Hepatocyte (in vitro differentiated cells): Measurements from ENCODE around the gene SMIM12. TPM values are rescaled to one million over a fixed set of nuclear protein-coding genes. Genes with fewer than 3 reads are reported as not detected.

Experiments used
- DNase-seq: peaks from one replicate; pipeline ENCODE4 v3.0.0-alpha.2; 2016; ENCODE audit warnings: low spot score
- H2AFZ ChIP-seq: fragments of 200-600 bp; sonication (generic); 2 replicates; pipeline ENCODE4 v1.6.0; 2016; ENCODE audit warnings: antibody characterized with exemption, mild to moderate bottlenecking
- H3K27ac ChIP-seq: fragments of 200-600 bp; sonication (generic); 2 replicates; pipeline ENCODE4 v1.5.1; 2016; ENCODE audit warnings: mild to moderate bottlenecking
- H3K27me3 ChIP-seq: fragments of 200-600 bp; sonication (generic); 2 replicates; pipeline ENCODE4 v1.6.1; 2016
- H3K36me3 ChIP-seq: fragments of 200-600 bp; sonication (generic); replicated peaks from 2 replicates; pipeline ENCODE4 v1.5.1; 2016; ENCODE audit warnings: low read depth; ENCODE audit not compliant: insufficient read depth
- H3K4me1 ChIP-seq: fragments of 200-600 bp; sonication (generic); 2 replicates; pipeline ENCODE4 v1.5.1; 2016; ENCODE audit warnings: mild to moderate bottlenecking, moderate library complexity; ENCODE audit not compliant: insufficient read depth
- H3K4me2 ChIP-seq: fragments of 200-600 bp; sonication (generic); 2 replicates; pipeline ENCODE4 v1.6.0; 2016
- H3K4me3 ChIP-seq: fragments of 200-600 bp; sonication (generic); 2 replicates; pipeline ENCODE4 v1.5.1; 2016; ENCODE audit warnings: mild to moderate bottlenecking
- H3K79me2 ChIP-seq: fragments of 200-600 bp; sonication (generic); 2 replicates; pipeline ENCODE4 v1.6.0; 2017; ENCODE audit warnings: mild to moderate bottlenecking
- H3K9me2 ChIP-seq: fragments of 200-600 bp; sonication (generic); replicated peaks from 2 replicates; pipeline ENCODE4 v1.6.0; 2017; ENCODE audit warnings: mild to moderate bottlenecking; ENCODE audit not compliant: insufficient read depth
- H3K9me3 ChIP-seq: fragments of 200-600 bp; sonication (generic); 2 replicates; pipeline ENCODE4 v1.5.1; 2016; ENCODE audit warnings: low read depth, mild to moderate bottlenecking
- H4K20me1 ChIP-seq: fragments of 200-600 bp; sonication (generic); 2 replicates; pipeline ENCODE4 v1.6.0; 2016; ENCODE audit warnings: mild to moderate bottlenecking; ENCODE audit not compliant: insufficient read depth, poor library complexity, severe bottlenecking
- CTCF ChIP-seq: fragments of 200-600 bp; sonication (generic); IDR thresholded peaks from 2 replicates; pipeline ENCODE4 v1.5.1; 2016; ENCODE audit warnings: antibody characterized with exemption, mild to moderate bottlenecking; ENCODE audit not compliant: poor library complexity
- EZH2 ChIP-seq: fragments of 200-600 bp; sonication (generic); IDR thresholded peaks from 2 replicates; pipeline ENCODE4 v1.6.1; 2016; ENCODE audit warnings: antibody characterized with exemption, mild to moderate bottlenecking, borderline replicate concordance
- EZH2phosphoT487 ChIP-seq: fragments of 200-600 bp; sonication (generic); IDR thresholded peaks from one replicate; pipeline ENCODE4 v1.6.1; 2018; ENCODE audit warnings: antibody characterized with exemption, mild to moderate bottlenecking, low read depth, moderate library complexity; ENCODE audit not compliant: unreplicated experiment, severe bottlenecking
- WGBS: methylation state at CpG from one replicate; pipeline ENCODE4 v1.1.6; 2016; ENCODE audit warnings: low lambda C conversion rate; ENCODE audit errors: missing lambda C conversion rate; 5-methylcytosine and 5-hydroxymethylcytosine counted together
- polyA plus RNA-seq: library from polyadenylated mRNA; unstranded; fragments of >200 nt; fragmentation: Nextera tagmentation; extraction: Ambion mirVana; gene quantifications from 2 replicates; pipeline ENCODE4 v1.2.1, GENCODE V29; 2016
- total RNA-seq: library from RNA; depleted of rRNA; stranded (reverse); fragments of >200 nt; gene quantifications from 2 replicates; pipeline ENCODE4 v1.2.3, GENCODE V29; 2014

SMIM12 gene
- total and polyA plus RNA-seq, 2 experiments from 2014 or later: 21.9 to 53.8 TPM

GRCh38 chr1:34899471-34899870 lies 39.9 kb upstream of the SMIM12 start:
- no peak overlapping the region for H3K4me3 ChIP-seq
- 80% methylated on average over 4 of the region's 4 CpGs for WGBS
- H3K9me2 ChIP-seq: no peaks in the 10 kb centered on the region
- H3K27ac ChIP-seq: no peak overlapping the region
- TF ChIP-seq EZH2: no peak
- no peak for TF ChIP-seq CTCF
- no peak for TF ChIP-seq EZH2phosphoT487
- H3K27me3 ChIP-seq: peaks cover 3% of the 10 kb centered on the region
- H3K4me2 ChIP-seq: no peak overlapping the region
- no peaks in the 10 kb centered on the region for H3K36me3 ChIP-seq
- no peak overlapping the region for H2AFZ ChIP-seq
- no peak for DNase-seq
- no peaks in the 10 kb centered on the region for H3K9me3 ChIP-seq
- H4K20me1 ChIP-seq: no peaks in the 10 kb centered on the region
- no peaks in the 10 kb centered on the region for H3K79me2 ChIP-seq
- no peaks in the 10 kb centered on the region for H3K4me1 ChIP-seq

- peaks cover 3% of the 10 kb centered on the region for H3K27me3 ChIP-seq
- no peaks in the 10 kb centered on the region for H3K79me2 ChIP-seq
- H3K27ac ChIP-seq: no peak overlapping the region
- TF ChIP-seq EZH2: no peak
- H3K4me1 ChIP-seq: no peaks in the 10 kb centered on the region
- DNase-seq: no peak
- no peak overlapping the region for H3K4me3 ChIP-seq
- no peaks in the 10 kb centered on the region for H3K9me3 ChIP-seq
- H3K4me2 ChIP-seq: no peak overlapping the region
- H3K36me3 ChIP-seq: no peaks in the 10 kb centered on the region
- H4K20me1 ChIP-seq: no peaks in the 10 kb centered on the region
- 42% methylated on average over 2 of the region's 2 CpGs for WGBS
- H3K9me2 ChIP-seq: no peaks in the 10 kb centered on the region
- no peak overlapping the region for H2AFZ ChIP-seq
Measured at GRCh38 chr1:34898330-34898761, 38.8 kb upstream of the SMIM12 start.

GRCh38 chr1:34896612-34897011 lies 37.1 kb upstream of the SMIM12 start:
- Histone ChIP-seq H3K27me3 (peaks cover 3% of the 10 kb centered on the region), H3K4me1 (no peaks in the 10 kb centered on the region), H4K20me1 (no peaks in the 10 kb centered on the region), H3K9me3 (no peaks in the 10 kb centered on the region), H3K4me3 (no peak overlapping the region), H2AFZ (no peak overlapping the region), H3K36me3 (no peaks in the 10 kb centered on the region), H3K9me2 (no peaks in the 10 kb centered on the region), H3K79me2 (no peaks in the 10 kb centered on the region), H3K4me2 (no peak overlapping the region), H3K27ac (no peak overlapping the region)
- TF ChIP-seq CTCF: peak; percentile 11
- TF ChIP-seq EZH2: no peak
- WGBS: 80% methylated on average over 1 of the region's 1 CpG
- DNase-seq: no peak

- Histone ChIP-seq H3K27ac (no peak overlapping the region), H3K4me1 (no peaks in the 10 kb centered on the region), H2AFZ (no peak overlapping the region), H3K4me2 (no peak overlapping the region), H3K79me2 (no peaks in the 10 kb centered on the region), H3K4me3 (no peak overlapping the region), H3K9me3 (no peaks in the 10 kb centered on the region), H3K36me3 (no peaks in the 10 kb centered on the region), H4K20me1 (no peaks in the 10 kb centered on the region), H3K9me2 (no peaks in the 10 kb centered on the region), H3K27me3 (peaks cover 20% of the 10 kb centered on the region)
- no peak for DNase-seq
- 69% methylated on average over 4 of the region's 4 CpGs for WGBS
- TF ChIP-seq CTCF: no peak
Measured at GRCh38 chr1:34889705-34890104, 30.2 kb upstream of the SMIM12 start.
